ENCODE measurements around the gene CCDC183.

- TF ChIP-seq, protein P1, sequence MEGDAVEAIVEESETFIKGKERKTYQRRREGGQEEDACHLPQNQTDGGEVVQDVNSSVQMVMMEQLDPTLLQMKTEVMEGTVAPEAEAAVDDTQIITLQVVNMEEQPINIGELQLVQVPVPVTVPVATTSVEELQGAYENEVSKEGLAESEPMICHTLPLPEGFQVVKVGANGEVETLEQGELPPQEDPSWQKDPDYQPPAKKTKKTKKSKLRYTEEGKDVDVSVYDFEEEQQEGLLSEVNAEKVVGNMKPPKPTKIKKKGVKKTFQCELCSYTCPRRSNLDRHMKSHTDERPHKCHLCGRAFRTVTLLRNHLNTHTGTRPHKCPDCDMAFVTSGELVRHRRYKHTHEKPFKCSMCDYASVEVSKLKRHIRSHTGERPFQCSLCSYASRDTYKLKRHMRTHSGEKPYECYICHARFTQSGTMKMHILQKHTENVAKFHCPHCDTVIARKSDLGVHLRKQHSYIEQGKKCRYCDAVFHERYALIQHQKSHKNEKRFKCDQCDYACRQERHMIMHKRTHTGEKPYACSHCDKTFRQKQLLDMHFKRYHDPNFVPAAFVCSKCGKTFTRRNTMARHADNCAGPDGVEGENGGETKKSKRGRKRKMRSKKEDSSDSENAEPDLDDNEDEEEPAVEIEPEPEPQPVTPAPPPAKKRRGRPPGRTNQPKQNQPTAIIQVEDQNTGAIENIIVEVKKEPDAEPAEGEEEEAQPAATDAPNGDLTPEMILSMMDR (IDR thresholded peaks at IDR 0.05 in 8 of 11, conservative IDR thresholded peaks at IDR 0.05 in 3 of 11) = no peak
- TF ChIP-seq POLR2AphosphoS5 (IDR thresholded peaks at IDR 0.05) (no peak), POLR2A (IDR thresholded peaks at IDR 0.05) (no peak)
These were observed 19.2 kb upstream of the CCDC183 start for GRCh38 chr9:136776947-136777346.

All from spleen (tissue), 7 donors.